Measurements from ENCODE around the gene ZSCAN32.

DNA sequence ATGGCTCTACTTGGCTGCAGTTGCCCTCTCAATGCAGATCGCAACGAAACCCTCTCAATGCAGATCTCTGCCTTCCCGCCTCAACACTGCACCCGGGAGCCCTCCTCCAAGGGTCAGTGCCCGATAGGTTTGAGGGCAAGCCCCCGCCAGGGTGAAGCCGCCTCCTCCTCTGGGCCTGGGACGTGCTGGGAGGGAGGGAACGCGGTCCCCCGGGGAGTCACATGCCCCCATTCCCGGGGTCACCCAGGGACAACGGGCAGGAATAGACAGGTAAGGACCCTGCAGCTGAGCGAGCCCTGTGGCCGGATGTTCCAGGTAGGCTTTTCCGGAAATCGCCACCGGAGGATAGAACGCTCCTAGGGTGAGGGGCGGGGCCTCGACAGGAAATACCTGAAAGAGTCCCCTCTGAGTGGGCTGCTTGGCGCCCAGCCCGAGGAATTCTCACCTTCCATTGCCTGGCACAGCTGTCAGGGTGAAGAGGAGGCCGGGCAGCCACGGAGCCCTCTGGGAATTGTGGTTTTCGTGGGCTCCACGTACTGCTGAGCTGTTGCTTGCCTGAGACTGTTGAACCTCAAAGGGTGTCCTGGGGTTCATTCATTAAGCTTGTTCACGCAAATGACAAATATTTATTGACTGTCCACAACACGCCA is 13.1 kb upstream of the ZSCAN32 start:
- TF ChIP-seq GABPA (IDR thresholded peaks at IDR 0.05 in 1 of 2, conservative IDR thresholded peaks at IDR 0.05 in 1 of 2) (no peak), SP1 (IDR thresholded peaks at IDR 0.05) (no peak), YY1 (IDR thresholded peaks at IDR 0.05) (no peak)
- TF ChIP-seq, protein P1, sequence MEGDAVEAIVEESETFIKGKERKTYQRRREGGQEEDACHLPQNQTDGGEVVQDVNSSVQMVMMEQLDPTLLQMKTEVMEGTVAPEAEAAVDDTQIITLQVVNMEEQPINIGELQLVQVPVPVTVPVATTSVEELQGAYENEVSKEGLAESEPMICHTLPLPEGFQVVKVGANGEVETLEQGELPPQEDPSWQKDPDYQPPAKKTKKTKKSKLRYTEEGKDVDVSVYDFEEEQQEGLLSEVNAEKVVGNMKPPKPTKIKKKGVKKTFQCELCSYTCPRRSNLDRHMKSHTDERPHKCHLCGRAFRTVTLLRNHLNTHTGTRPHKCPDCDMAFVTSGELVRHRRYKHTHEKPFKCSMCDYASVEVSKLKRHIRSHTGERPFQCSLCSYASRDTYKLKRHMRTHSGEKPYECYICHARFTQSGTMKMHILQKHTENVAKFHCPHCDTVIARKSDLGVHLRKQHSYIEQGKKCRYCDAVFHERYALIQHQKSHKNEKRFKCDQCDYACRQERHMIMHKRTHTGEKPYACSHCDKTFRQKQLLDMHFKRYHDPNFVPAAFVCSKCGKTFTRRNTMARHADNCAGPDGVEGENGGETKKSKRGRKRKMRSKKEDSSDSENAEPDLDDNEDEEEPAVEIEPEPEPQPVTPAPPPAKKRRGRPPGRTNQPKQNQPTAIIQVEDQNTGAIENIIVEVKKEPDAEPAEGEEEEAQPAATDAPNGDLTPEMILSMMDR (IDR thresholded peaks at IDR 0.05; ENCODE audit: low read depth, low read length, missing input control), result no peak
- TF ChIP-seq, protein P2, sequence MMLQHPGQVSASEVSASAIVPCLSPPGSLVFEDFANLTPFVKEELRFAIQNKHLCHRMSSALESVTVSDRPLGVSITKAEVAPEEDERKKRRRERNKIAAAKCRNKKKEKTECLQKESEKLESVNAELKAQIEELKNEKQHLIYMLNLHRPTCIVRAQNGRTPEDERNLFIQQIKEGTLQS (IDR thresholded peaks at IDR 0.05), result no peak
